Thoracic aorta (tissue), 2 donors: ENCODE results near the gene SETDB1. TPM values are rescaled to one million over a fixed set of nuclear protein-coding genes. Genes with fewer than 3 reads are reported as not detected.

Source experiments
- ATAC-seq: fragments of 150-250 bp; one replicate; pipeline ENCODE4 v1.8.0; 2017; ENCODE audit warnings: low read depth; ENCODE audit not compliant: insufficient number of reproducible peaks, low FRiP score
- DNase-seq: peaks from one replicate; pipeline ENCODE4 v3.0.0-alpha.2; 2020; ENCODE audit warnings: low spot score
- H3K27ac ChIP-seq, 2 donors: fragments of 200-600 bp; sonication (generic); 1 replicate in 1 of 2; 2 replicates in 1 of 2; pipeline ENCODE4 v1.5.1; 2016; ENCODE audit warnings: mild to moderate bottlenecking in 2 of 2, moderate library complexity in 2 of 2
- H3K27me3 ChIP-seq: fragments of 200-600 bp; sonication (generic); replicated peaks from 2 replicates; pipeline ENCODE4 v1.6.0; 2016; ENCODE audit warnings: mild to moderate bottlenecking; ENCODE audit not compliant: insufficient read depth
- H3K36me3 ChIP-seq: fragments of 200-600 bp; sonication (generic); one replicate; pipeline ENCODE4 v1.5.1; 2016
- H3K4me1 ChIP-seq, 2 donors: fragments of 200-600 bp; sonication (generic); 1 replicate in 1 of 2; 2 replicates in 1 of 2; pipeline versions ENCODE4 v1.5.1 to v1.6.0; 2016; ENCODE audit warnings: low read depth in 2 of 2, mild to moderate bottlenecking in 1 of 2; ENCODE audit not compliant: control insufficient read depth in 1 of 2
- H3K4me3 ChIP-seq: fragments of 200-600 bp; sonication (generic); 2 replicates; pipeline ENCODE4 v1.5.1; 2016; ENCODE audit warnings: mild to moderate bottlenecking
- H3K9me3 ChIP-seq: fragments of 200-600 bp; sonication (generic); 2 replicates; pipeline ENCODE4 v1.5.1; 2016
- total RNA-seq, 2 donors: library from RNA; depleted of rRNA; stranded (reverse); fragments of >200 nt; gene quantifications; one replicate each; pipeline versions ENCODE4 v1.1.0 to v1.2.3, GENCODE V29; 2016
- TF ChIP-seq, protein P1 (sequence below): fragments of 200-600 bp; sonication (generic); IDR thresholded peaks from one replicate; pipeline ENCODE4 v1.5.1; 2019; ENCODE audit warnings: antibody characterized with exemption

The SETDB1 gene
- total RNA-seq, 2 donors from 2014 or later, result 38.9 to 42.7 TPM

DNA sequence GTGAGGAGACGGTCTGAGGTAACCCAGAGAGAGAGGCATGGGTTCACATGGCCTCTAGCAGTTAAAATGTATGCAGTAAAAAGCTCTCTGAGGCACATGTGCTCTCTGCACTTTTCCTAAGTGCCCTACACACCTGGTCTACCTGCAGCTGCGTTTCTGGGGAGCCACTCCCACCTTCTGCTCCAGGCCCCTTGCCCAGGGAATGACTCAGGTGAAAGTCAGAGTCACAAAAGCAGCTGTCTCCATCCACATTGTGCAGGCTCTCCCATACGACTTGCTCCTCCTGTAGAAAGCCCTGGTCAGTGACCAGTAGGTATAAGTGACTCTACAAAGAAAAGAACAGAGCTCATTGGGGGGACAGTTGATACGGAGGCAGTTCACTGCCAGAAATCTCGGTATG is 71.8 kb downstream of the SETDB1 start:
- ATAC-seq (no peak), DNase-seq (no peak)
- H3K27me3 ChIP-seq, result no peaks in the 10 kb centered on the region
- no peaks in the 10 kb centered on the region for H3K9me3 ChIP-seq
- H3K4me1 ChIP-seq, result peaks cover 5 to 9% of the 10 kb centered on the region in 2 donors
- TF ChIP-seq, protein P1, sequence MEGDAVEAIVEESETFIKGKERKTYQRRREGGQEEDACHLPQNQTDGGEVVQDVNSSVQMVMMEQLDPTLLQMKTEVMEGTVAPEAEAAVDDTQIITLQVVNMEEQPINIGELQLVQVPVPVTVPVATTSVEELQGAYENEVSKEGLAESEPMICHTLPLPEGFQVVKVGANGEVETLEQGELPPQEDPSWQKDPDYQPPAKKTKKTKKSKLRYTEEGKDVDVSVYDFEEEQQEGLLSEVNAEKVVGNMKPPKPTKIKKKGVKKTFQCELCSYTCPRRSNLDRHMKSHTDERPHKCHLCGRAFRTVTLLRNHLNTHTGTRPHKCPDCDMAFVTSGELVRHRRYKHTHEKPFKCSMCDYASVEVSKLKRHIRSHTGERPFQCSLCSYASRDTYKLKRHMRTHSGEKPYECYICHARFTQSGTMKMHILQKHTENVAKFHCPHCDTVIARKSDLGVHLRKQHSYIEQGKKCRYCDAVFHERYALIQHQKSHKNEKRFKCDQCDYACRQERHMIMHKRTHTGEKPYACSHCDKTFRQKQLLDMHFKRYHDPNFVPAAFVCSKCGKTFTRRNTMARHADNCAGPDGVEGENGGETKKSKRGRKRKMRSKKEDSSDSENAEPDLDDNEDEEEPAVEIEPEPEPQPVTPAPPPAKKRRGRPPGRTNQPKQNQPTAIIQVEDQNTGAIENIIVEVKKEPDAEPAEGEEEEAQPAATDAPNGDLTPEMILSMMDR, result no peak
- no peak overlapping the region for H3K27ac ChIP-seq
- H3K4me3 ChIP-seq, result no peak overlapping the region
- H3K36me3 ChIP-seq, result peaks cover 30% of the 10 kb centered on the region

DNA sequence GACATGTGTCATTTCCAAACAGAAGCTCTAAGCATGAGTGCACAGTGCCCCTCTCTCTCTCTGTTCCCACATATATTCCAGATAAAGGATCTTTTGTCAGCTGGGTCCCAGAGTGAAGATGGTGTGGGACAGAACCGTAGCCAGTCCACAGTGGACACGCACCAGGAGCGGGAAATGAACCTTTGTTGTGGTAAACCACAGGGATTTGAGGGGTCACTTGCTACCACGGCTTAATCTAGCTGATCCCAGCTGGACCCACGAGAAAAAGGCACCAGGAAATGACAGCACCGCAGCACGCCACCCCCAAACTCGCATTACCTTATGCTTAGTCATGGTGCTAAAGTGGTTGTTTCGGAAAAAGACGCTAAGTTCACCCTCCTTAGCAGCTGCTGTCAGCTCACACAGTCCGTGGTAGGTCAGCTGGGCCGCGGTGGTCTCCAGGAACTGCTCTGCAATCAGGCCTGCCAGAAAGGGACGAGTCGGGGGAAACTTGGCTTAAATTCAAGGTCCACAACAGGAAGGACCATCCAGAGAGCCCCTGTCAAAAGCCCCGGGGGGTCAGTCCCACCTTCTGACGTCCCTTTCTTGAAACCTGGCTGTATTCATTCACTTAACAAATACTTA is 73.0 kb downstream of the SETDB1 start:
- H3K9me3 ChIP-seq, result no peaks in the 10 kb centered on the region
- H3K27me3 ChIP-seq, result no peaks in the 10 kb centered on the region
- H3K27ac ChIP-seq, result no peak overlapping the region
- ATAC-seq (no peak), DNase-seq (no peak)
- TF ChIP-seq, protein P1, result no peak
- peaks cover 30% of the 10 kb centered on the region for H3K36me3 ChIP-seq
- no peak overlapping the region for H3K4me3 ChIP-seq
- H3K4me1 ChIP-seq, result peaks cover 17 to 21% of the 10 kb centered on the region in 2 donors

DNA sequence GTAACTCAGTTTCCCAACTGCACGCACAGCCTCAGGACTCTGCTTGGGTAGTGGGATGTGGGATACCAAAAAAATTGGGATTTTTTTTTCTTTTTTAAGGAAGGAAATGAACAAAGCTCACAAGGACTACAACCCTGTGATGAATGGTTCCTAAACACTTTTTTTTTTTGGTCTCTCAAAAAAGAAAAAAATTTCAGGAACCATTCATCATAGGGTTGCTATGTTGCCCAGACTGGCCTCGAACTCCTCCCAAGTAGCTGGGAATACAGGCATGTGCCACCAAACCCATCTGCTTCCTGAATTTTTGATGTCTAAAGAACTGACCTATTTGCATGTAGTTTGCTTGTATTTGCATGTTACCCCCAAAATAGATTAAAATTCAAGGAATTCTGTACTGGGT is 73.8 kb downstream of the SETDB1 start:
- ATAC-seq (no peak), DNase-seq (no peak)
- no peak overlapping the region for H3K4me3 ChIP-seq
- TF ChIP-seq, protein P1, result no peak
- no peaks in the 10 kb centered on the region for H3K27me3 ChIP-seq
- no peaks in the 10 kb centered on the region for H3K9me3 ChIP-seq
- H3K36me3 ChIP-seq, result peaks cover 30% of the 10 kb centered on the region
- no peak overlapping the region for H3K27ac ChIP-seq
- H3K4me1 ChIP-seq, result peaks cover 22 to 28% of the 10 kb centered on the region in 2 donors

DNA sequence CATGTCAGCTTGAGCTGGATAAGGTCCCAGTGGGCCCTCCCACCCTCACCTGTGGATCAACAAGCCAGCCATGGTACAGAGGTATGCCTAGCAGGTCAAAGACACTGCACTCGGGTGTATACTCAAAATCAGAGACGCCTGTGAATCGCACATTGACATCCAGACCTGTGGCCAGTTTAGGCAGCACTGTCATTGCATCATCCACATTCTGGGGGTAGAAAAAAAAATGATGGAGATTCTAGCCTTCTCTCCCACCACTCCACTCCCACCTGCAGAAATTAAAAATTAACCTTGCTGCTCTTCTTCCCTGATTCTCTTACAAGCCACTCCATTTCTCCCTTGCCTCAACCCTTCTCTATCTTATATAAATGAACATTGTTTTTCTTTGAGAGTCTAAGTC is 74.2 kb downstream of the SETDB1 start:
- Histone ChIP-seq H3K27me3 (no peaks in the 10 kb centered on the region), H3K4me1 (peaks cover 26 to 33% of the 10 kb centered on the region in 2 donors), H3K27ac (no peak overlapping the region), H3K36me3 (peaks cover 30% of the 10 kb centered on the region), H3K9me3 (no peaks in the 10 kb centered on the region), H3K4me3 (no peak overlapping the region)
- TF ChIP-seq, protein P1, result no peak
- no peak for DNase-seq
- no peak for ATAC-seq

DNA sequence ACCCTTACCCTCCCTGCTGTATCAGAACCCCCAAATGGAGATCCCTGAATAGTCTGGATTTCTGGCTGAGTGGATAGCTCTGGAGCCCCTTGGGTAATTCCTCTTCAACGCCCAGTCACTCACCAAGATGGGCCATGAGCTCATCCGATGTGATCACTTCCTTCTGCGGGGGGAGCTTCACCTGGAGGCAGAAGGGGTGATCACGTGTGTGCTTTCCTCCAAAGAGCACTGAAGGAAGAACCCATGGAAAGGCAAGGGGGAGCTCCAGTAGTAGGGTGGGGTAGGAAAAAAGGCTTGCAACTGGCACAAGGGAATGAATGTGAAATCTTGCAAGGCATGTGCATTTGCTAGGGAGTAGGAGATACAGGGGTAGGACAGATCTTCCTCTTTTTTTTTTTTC is 75.4 kb downstream of the SETDB1 start:
- Histone ChIP-seq H3K36me3 (peaks cover 28% of the 10 kb centered on the region), H3K27ac (no peak overlapping the region)
- no peak for DNase-seq

More for the DNA sequence above, 75.4 kb downstream of the SETDB1 start:
- ATAC-seq, result no peak
- Histone ChIP-seq H3K9me3 (no peaks in the 10 kb centered on the region), H3K4me1 (peaks cover 27 to 36% of the 10 kb centered on the region in 2 donors), H3K27me3 (no peaks in the 10 kb centered on the region), H3K4me3 (no peak overlapping the region)
- TF ChIP-seq, protein P1, result no peak
